GM19467 (cell line): ENCODE measurements around the gene KIF12.

Source experiments
- ATAC-seq: cut with Tn5 transposase; IDR thresholded peaks from one replicate; pipeline ENCODE4 v1.9.1; 2021; ENCODE audit warnings: mild to moderate bottlenecking, moderate library complexity; ENCODE audit not compliant: unreplicated experiment

Gene KIF12

GRCh38 chr9:114070188-114071103, 28.6 kb downstream of the KIF12 start:
- ATAC-seq = no peak

- no peak for ATAC-seq
These were observed 29.5 kb downstream of the KIF12 start for GRCh38 chr9:114069476-114070187.

DNA sequence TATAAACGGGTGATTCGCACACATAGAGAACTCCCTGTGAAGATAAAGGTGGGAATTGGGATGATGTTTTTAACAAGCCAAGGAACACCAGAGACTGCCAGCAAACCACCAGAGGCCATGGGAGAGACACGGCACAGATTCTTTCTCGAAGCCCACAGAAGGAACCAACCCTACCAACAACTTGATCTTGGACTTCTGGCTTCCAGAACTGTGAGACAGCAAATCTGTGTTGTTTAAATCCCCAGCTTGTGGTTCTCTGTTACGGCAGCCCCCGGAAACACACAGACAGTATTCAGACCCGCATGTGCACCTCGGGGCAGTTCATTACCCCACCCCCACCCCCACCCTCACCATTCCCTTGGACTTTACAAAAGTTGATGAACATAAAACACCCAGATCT, 33.8 kb downstream of the KIF12 start:
- no peak for ATAC-seq

DNA sequence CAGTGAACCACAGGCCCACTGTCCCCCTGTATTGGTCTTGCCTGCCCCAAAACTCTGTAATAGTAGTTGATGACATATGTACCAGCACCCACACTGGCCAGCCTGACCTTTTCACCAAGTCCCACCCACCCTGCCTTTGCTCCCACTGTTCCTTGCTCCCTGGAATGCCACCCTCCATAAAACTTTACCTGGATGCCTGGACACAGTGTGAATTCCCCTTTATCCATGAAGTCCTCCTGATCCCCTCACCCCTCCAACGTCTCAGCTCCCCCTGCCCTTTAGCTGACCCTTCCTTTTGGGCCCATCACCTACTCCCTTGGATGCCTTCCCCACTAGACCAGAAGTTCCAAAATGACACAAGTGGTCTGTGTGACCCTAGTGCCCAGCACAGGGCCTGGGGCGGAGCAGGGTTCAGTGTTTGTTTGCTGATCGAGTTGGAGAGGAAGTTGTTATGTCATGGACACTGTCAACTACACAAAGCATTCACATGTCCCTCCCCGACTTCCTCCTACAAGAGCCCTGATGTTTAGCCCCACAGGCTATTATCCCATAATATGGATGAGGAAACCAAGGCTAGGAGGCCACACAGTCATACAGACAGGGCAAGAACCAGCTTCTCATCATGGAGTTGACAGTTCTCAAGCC, 37.1 kb downstream of the KIF12 start:
- ATAC-seq = no peak

GRCh38 chr9:114061292-114061691, 37.8 kb downstream of the KIF12 start:
- no peak for ATAC-seq

GRCh38 chr9:114060711-114061110, 38.4 kb downstream of the KIF12 start:
- ATAC-seq = no peak

DNA sequence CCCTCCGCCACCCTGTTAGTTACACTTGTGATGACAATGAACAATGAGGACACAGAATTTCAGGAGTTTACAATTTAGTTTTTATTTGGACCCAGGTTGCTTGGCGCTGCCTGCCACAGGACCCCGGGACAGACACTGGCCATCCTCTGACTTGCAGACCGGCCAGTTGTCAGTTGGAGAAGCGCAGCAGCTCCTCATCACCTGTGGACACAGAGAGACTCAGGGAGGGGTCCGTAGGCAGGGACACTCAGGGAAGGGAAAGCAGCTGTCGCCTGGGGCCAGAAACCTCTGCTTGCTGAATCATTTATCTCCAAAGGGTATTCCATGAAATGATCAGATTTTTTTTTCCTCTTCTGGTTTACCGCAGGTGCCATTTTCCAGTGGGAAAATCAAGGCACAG, 39.0 kb downstream of the KIF12 start:
- ATAC-seq = no peak

DNA sequence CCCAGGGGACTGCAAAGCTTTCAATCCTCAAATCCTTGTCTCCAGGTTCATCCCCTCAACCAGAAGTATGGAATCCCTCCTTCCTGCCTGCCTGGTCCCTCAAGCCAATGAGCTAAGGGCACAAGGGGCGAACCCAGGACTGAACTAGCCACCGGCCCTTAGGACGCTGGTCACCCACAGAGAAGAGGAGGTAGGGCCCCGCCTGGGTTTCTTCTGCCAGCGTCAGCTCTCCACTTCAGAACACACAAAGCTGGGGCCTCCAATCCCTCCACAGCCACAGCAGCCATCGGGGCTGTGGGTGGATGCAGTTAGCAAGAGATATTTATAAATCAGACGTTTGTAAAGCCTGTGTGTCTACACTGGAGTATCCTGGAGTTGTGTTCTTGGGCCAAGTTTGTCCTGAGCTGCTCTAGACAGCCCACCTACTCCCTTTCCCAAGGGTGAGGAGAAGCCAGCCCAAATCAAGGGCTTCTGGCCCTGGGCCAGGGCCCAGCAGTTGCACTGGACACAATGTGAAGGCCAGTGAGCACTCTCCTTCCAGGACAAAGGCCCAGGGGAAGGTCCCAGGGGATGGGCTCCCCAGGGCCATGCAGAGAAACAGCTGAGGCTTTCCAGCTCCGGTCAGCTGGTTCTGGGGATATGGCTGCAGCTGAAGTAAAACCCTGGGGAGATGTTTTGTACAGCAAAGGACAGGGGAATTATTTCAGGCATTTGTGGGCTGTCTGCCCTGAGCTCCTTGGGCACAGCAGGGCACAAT, 39.9 kb downstream of the KIF12 start:
- ATAC-seq = no peak

DNA sequence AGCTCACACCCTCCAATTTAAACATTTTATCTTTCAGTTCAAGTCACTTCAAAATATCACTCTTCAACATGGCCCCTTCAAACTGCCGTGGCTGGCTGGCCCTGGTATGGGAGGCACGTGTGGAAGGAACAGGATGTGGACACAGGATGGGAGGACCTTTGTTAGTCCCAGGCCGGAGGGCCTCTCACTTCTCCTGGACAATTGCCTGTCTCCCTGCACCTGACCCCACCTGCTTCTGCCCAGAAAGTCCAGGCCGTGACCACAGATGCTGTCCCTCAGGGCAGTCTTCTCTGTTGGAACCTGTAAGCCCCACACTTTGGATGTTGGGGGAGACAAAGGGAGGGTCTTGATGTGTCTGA, 40.4 kb downstream of the KIF12 start:
- no peak for ATAC-seq

GRCh38 chr9:114057161-114057885, 41.8 kb downstream of the KIF12 start:
- ATAC-seq = no peak

- no peak for ATAC-seq
These were observed 42.6 kb downstream of the KIF12 start for GRCh38 chr9:114056527-114056926.

GRCh38 chr9:114055894-114056293, 43.2 kb downstream of the KIF12 start:
- no peak for ATAC-seq

- no peak for ATAC-seq
These were observed 44.0 kb downstream of the KIF12 start for GRCh38 chr9:114055061-114055460.

DNA sequence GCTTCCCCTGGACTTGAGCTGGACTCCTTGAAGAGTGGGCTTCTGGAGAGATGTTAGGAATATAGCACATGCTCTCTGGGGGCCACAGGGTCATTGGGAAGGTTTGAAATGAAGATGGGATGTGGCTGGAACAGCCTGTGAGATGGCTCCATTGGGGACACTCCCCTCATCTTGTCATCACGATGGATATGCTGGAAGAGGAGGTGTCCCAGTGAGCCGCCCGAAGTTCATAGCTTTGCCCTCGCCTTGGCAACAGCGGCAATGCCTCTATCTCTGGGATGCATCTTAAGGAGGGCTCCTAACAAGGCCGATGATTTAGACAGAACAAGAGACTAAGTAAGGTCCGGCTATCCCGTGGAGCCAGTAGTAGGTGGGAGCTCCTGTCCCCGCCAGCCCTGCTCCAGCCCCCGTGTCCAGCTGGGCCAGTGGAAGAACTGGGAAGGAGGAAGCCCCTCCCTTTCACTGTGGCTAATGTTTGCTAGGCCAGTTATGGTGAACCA, 44.9 kb downstream of the KIF12 start:
- ATAC-seq = no peak

GRCh38 chr9:114053246-114054005, 45.7 kb downstream of the KIF12 start:
- ATAC-seq = no peak

- ATAC-seq = no peak
These were observed 47.4 kb downstream of the KIF12 start for GRCh38 chr9:114051706-114052105.

DNA sequence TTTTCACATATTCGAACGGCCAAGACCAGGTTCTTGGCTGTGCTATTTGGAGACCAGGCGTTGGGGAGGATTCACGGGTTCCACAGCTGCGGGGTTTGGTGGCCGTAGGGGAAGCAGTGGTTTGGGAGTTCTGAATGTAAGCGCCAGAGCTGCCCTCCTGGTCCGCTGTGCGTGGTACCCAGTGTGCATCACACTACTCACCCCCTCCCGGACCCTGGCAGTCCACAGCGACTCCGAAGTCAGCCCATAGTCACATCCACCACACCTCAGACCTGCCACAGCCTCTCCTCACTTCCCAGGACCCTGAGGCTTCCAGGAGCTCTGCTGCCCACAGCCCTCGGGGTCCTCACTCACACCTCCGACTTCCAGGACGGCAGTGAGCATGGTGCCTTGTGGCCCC, 47.8 kb downstream of the KIF12 start:
- no peak for ATAC-seq

DNA sequence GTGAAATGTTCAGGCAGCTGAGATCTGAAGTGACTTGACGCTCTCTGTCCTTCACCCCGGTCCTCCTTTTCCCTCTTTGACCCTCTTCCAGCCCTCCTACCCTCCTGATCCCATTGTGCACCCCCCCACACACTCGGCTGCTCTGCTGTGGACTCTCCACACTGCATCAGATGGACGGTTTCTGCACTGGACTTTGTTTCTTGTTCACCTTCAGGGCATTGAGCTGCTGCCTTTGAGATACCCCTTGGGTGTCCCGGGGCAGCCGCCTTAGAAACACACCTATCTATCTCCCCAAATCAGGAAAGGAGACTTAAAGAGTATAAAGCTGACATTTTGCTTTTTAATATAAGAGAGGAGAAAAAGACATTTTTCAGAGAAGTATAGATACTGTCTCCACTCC, 48.4 kb downstream of the KIF12 start:
- no peak for ATAC-seq

DNA sequence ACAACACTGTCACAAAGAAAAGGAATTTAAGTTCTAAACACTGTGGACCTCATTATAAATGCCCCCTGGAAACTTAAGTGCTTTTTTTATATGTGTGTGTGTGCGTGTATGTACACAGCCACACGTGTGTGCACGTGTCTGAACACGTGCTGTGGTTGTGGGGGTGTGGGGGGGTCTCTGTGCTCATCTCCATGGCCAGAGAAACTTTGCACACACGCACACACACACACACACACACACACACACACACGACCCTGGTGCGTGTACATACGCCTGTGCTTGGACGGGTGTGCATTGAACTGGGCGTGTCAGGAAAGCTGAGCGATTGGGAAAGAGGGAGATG, 48.9 kb downstream of the KIF12 start:
- ATAC-seq = no peak
